ENCODE data around the gene PSME3IP1. TPM values are rescaled to one million over a fixed set of nuclear protein-coding genes. Genes with fewer than 3 reads are reported as not detected.

PSME3IP1 gene
- total RNA-seq, 1 experiment from 2014 or later = 104 TPM

- TF ChIP-seq USF1 (CRISPR knock-in tag; IDR thresholded peaks at IDR 0.05) (no peak), TEAD1 (CRISPR knock-in tag; IDR thresholded peaks at IDR 0.05) (no peak), ZNF425 (CRISPR knock-in tag; conservative IDR thresholded peaks at IDR 0.05) (no peak), RORB (CRISPR knock-in tag; IDR thresholded peaks at IDR 0.05) (no peak), NFATC4 (CRISPR knock-in tag; IDR thresholded peaks at IDR 0.05) (no peak), GRHL2 (CRISPR knock-in tag; IDR thresholded peaks at IDR 0.05; ENCODE audit: insufficient replicate concordance, severe bottlenecking) (no peak), ZNF317 (CRISPR knock-in tag; IDR thresholded peaks at IDR 0.05; ENCODE audit: borderline replicate concordance, low read depth) (no peak), ZNF219 (CRISPR knock-in tag; IDR thresholded peaks at IDR 0.05; ENCODE audit: borderline replicate concordance) (0 out of 2 replicates have a peak, but pooled peaks have one; percentile 56), CTCF (IDR thresholded peaks at IDR 0.05) (no peak), SOX15 (CRISPR knock-in tag; IDR thresholded peaks at IDR 0.05) (no peak), CBFB (CRISPR knock-in tag; IDR thresholded peaks at IDR 0.05; ENCODE audit: low read depth) (no peak), RELA (CRISPR knock-in tag; IDR thresholded peaks at IDR 0.05; ENCODE audit: borderline replicate concordance) (no peak), ESRRA (CRISPR knock-in tag; IDR thresholded peaks at IDR 0.05; ENCODE audit: borderline replicate concordance) (no peak), ZNF423 (CRISPR knock-in tag; IDR thresholded peaks at IDR 0.05) (no peak), FOXP1 (CRISPR knock-in tag; IDR thresholded peaks at IDR 0.05; ENCODE audit: borderline replicate concordance) (no peak), MLX (CRISPR knock-in tag; IDR thresholded peaks at IDR 0.05) (no peak), ATF3 (CRISPR knock-in tag; conservative IDR thresholded peaks at IDR 0.05) (no peak), SMAD4 (CRISPR knock-in tag; IDR thresholded peaks at IDR 0.05) (0 out of 2 replicates have a peak, but pooled peaks have one; percentile 12), ARID4B (CRISPR knock-in tag; IDR thresholded peaks at IDR 0.05; ENCODE audit: borderline replicate concordance) (peak; percentile 84)
These were observed 344 bp downstream of the PSME3IP1 start (continued) for GRCh38 chr16:57185446-57185944.
